Uterus (tissue), 4 donors: ENCODE data around the gene LAMTOR1. TPM values are rescaled to one million over a fixed set of nuclear protein-coding genes. Genes with fewer than 3 reads are reported as not detected.

Source experiments
- microRNA-seq: library from miRNA; unstranded; fragments of <30 nt; microRNA quantifications from one replicate; pipeline ENCODE4, GENCODE V29; 2016; ENCODE audit warnings: borderline microRNAs expressed, borderline replicate concordance
- small RNA-seq: library from RNA; depleted of rRNA; stranded (forward); fragments of <200 nt; gene quantifications from one replicate; pipeline ENCODE3, GENCODE V24; 2016
- total RNA-seq, 4 donors: library from RNA; depleted of rRNA in 3 of 4; stranded (reverse); fragments of >200 nt in 3 of 4; gene quantifications; one replicate each; pipeline versions ENCODE4 v1.1.0 to v1.2.4, GENCODE V29; 2014 to 2023
- donor health status: DM: yes; HTN: yes; CAD: no.

The LAMTOR1 gene
- total RNA-seq, 4 donors from 2014 or later = 46.0 to 115 (median 91.5) TPM

Small RNA genes within 50 kb of the gene (microRNA-seq; reads per million reads assigned to microRNA genes)
- gene MIR3165 = not detected

Small RNA genes within 50 kb of the gene (small RNA-seq; reads per million reads assigned to genes)
- gene MIR3165 (not detected), gene RNU6-72P (not detected)

Other genes with a start within 250 kb of the LAMTOR1 start
- not detected for gene DEFB131B, start 224.8 kb downstream of the LAMTOR1 start, total RNA-seq
- 100 to 1,000 TPM in 1 of 4 donors, 10 to 100 TPM in 2, 1 to 10 TPM in 1; 8.2 to 176 (median 21.4) TPM for gene XNDC1N, start 174.7 kb downstream of the LAMTOR1 start, total RNA-seq
- gene RNF121, start 174.3 kb downstream of the LAMTOR1 start, total RNA-seq = 10 to 100 TPM in 3 of 4 donors, 1 to 10 TPM in 1; 3.8 to 56.2 (median 47.0) TPM
- 10 to 100 TPM in 2 of 4 donors, 1 to 10 TPM in 2; 7.3 to 24.6 (median 10.5) TPM for gene IL18BP, start 104.4 kb downstream of the LAMTOR1 start, total RNA-seq
- 100 to 1,000 TPM; 159 to 365 (median 303) TPM for gene NUMA1, start 22.8 kb downstream of the LAMTOR1 start, total RNA-seq
- 10 to 100 TPM in 1 of 4 donors, 1 to 10 TPM in 2, not detected in 1; 3.8 to 10.2 (median 9.6) TPM for gene LRRC51, start 22.4 kb downstream of the LAMTOR1 start, total RNA-seq
- not detected for gene TOMT, start 2.6 kb upstream of the LAMTOR1 start, total RNA-seq
- gene ANAPC15, start 9.4 kb upstream of the LAMTOR1 start, total RNA-seq = 10 to 100 TPM in 2 of 4 donors, 1 to 10 TPM in 2; 6.5 to 56.9 (median 20.7) TPM
- gene FOLR3, start 32.4 kb upstream of the LAMTOR1 start, total RNA-seq = not detected
- 10 to 100 TPM in 1 of 4 donors, 1 to 10 TPM in 1, not detected in 2; 1.8 to 22.0 TPM for gene FOLR1, start 88.8 kb upstream of the LAMTOR1 start, total RNA-seq
- 10 to 100 TPM in 2 of 4 donors, 1 to 10 TPM in 1, under 1 TPM in 1; 0.51 to 52.1 (median 19.9) TPM for gene FOLR2, start 113.5 kb upstream of the LAMTOR1 start, total RNA-seq
- 100 to 1,000 TPM in 1 of 4 donors, 10 to 100 TPM in 3; 47.1 to 200 (median 50.8) TPM for gene INPPL1, start 121.5 kb upstream of the LAMTOR1 start, total RNA-seq
- gene PHOX2A, start 140.9 kb upstream of the LAMTOR1 start, total RNA-seq = not detected